DND-41 (cell line): ENCODE data around the gene TRERF1.

ENCODE experiments used
- ATAC-seq: fragments of 200-7000 bp; cut with Tn5 transposase; 3 replicates; pipeline ENCODE4 v1.9.1; 2021; ENCODE audit warnings: low read depth; ENCODE audit not compliant: insufficient read depth
- DNase-seq: peaks from one replicate; pipeline ENCODE4 v3.0.0-alpha.2; 2020
- H2AFZ ChIP-seq: 2 replicates; pipeline ENCODE4 v1.6.0; 2012; ENCODE audit warnings: low read depth, low read length
- H3K27ac ChIP-seq: 2 replicates; pipeline ENCODE4 v1.5.1; 2012; ENCODE audit warnings: low read length, inconsistent platforms
- H3K27me3 ChIP-seq: fragments of 200-600 bp; sonication (generic); 2 replicates; pipeline ENCODE4 v1.6.0; 2012; ENCODE audit warnings: low read length, mild to moderate bottlenecking, inconsistent platforms; ENCODE audit not compliant: insufficient read depth, poor library complexity
- H3K36me3 ChIP-seq: 2 replicates; pipeline ENCODE4 v1.5.1; 2012; ENCODE audit warnings: low read length, inconsistent platforms; ENCODE audit not compliant: insufficient read depth
- H3K4me1 ChIP-seq: 2 replicates; pipeline ENCODE4 v1.5.1; 2012; ENCODE audit warnings: mild to moderate bottlenecking, low read length; ENCODE audit not compliant: insufficient read depth
- H3K4me2 ChIP-seq: 2 replicates; pipeline ENCODE4 v1.6.0; 2012; ENCODE audit warnings: mild to moderate bottlenecking, moderate library complexity, low read length, inconsistent platforms; ENCODE audit not compliant: insufficient read depth
- H3K4me3 ChIP-seq, 2 experiments: fragments of 200-600 bp in 1 of 2; shearing (Covaris generic) in 1 of 2; 2 replicates each; pipeline ENCODE4 v1.5.1; 2012 to 2016; ENCODE audit warnings: inconsistent platforms in 2 of 2, low read length in 2 of 2, mild to moderate bottlenecking in 2 of 2, low read depth in 1 of 2, moderate library complexity in 1 of 2
- H3K79me2 ChIP-seq: 2 replicates; pipeline ENCODE4 v1.6.0; 2012; ENCODE audit warnings: low read length, inconsistent platforms; ENCODE audit not compliant: insufficient read depth
- H3K9ac ChIP-seq: 2 replicates; pipeline ENCODE4 v1.6.0; 2012; ENCODE audit warnings: low read depth, mild to moderate bottlenecking, inconsistent platforms, low read length, moderate library complexity
- H3K9me3 ChIP-seq: 2 replicates; pipeline ENCODE4 v1.5.1; 2012; ENCODE audit warnings: low read length, moderate library complexity, mild to moderate bottlenecking, inconsistent platforms; ENCODE audit not compliant: insufficient read depth, severe bottlenecking
- H4K20me1 ChIP-seq: 2 replicates; pipeline ENCODE4 v1.6.0; 2012; ENCODE audit warnings: low read length; ENCODE audit not compliant: insufficient read depth
- EZH2 ChIP-seq: IDR thresholded peaks from 3 replicates; pipeline ENCODE4 v1.6.1; 2012; ENCODE audit warnings: borderline replicate concordance, low read depth, mild to moderate bottlenecking, moderate library complexity, low read length, inconsistent platforms; ENCODE audit not compliant: severe bottlenecking
- TF ChIP-seq, protein P1 (sequence below): IDR thresholded peaks from 2 replicates; pipeline ENCODE4 v1.5.1; 2012; ENCODE audit warnings: borderline replicate concordance, low read length, moderate library complexity, mild to moderate bottlenecking; ENCODE audit not compliant: poor library complexity, severe bottlenecking; ENCODE audit errors: extremely low read depth

TRERF1 gene

DNA sequence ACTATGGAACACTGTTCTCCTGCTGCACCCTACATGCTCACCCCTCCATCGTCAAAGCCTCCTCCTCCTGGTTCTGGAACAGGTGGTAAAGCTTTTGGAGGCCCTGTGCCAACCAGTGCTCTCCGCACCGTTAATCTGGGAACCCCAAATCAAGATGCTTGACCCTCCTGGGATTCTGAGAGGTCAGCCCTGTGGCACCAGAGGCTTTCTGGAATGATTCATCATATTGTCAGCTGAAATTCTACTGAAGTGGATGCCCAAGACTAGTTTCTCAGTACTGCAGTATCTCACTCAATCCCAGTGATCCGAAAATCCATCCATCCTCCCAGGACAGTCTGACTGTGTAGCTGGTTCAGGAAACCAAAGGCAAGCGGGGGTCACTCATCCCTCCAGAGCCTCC is 92.7 kb downstream of the TRERF1 start:
- no peak overlapping the region for H3K27ac ChIP-seq
- H3K27me3 ChIP-seq = no peaks in the 10 kb centered on the region
- ATAC-seq (no peak), DNase-seq (no peak)
- H2AFZ ChIP-seq = no peak overlapping the region
- peaks cover 7% of the 10 kb centered on the region; the same call in 1 of the 2 replicates for H4K20me1 ChIP-seq
- H3K4me2 ChIP-seq = no peak overlapping the region
- no peaks in the 10 kb centered on the region for H3K9me3 ChIP-seq
- H3K4me3 ChIP-seq = no peak overlapping the region
- no peaks in the 10 kb centered on the region for H3K79me2 ChIP-seq
- no peaks in the 10 kb centered on the region for H3K4me1 ChIP-seq
- TF ChIP-seq EZH2 = no peak
- TF ChIP-seq, protein P1, sequence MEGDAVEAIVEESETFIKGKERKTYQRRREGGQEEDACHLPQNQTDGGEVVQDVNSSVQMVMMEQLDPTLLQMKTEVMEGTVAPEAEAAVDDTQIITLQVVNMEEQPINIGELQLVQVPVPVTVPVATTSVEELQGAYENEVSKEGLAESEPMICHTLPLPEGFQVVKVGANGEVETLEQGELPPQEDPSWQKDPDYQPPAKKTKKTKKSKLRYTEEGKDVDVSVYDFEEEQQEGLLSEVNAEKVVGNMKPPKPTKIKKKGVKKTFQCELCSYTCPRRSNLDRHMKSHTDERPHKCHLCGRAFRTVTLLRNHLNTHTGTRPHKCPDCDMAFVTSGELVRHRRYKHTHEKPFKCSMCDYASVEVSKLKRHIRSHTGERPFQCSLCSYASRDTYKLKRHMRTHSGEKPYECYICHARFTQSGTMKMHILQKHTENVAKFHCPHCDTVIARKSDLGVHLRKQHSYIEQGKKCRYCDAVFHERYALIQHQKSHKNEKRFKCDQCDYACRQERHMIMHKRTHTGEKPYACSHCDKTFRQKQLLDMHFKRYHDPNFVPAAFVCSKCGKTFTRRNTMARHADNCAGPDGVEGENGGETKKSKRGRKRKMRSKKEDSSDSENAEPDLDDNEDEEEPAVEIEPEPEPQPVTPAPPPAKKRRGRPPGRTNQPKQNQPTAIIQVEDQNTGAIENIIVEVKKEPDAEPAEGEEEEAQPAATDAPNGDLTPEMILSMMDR = no peak
- H3K36me3 ChIP-seq = peaks cover 10% of the 10 kb centered on the region; the same call in 1 of the 2 replicates
- no peak overlapping the region for H3K9ac ChIP-seq

DNA sequence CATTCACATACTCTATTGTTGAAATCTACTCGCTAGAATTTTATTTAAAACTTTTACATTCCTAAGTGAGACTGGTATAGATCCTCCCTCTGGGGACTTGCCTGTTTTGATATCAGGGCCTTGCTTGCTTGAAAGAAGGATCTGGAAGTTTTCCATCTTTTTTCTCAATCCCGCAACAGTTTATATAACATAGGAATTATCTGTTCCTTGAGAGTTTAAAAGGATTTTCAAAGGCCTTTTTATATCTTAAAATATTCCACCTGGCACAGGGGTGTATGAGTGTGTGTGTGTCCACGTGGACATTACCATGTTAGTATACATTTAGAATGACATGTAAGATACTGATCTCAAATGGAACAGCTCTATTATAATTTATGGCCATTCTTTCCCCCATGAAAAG is 96.3 kb downstream of the TRERF1 start:
- Histone ChIP-seq H3K27me3 (no peaks in the 10 kb centered on the region), H3K9ac (no peak overlapping the region), H3K36me3 (peaks cover 4% of the 10 kb centered on the region; the same call in 1 of the 2 replicates), H3K27ac (no peak overlapping the region), H2AFZ (no peak overlapping the region), H3K9me3 (no peaks in the 10 kb centered on the region), H3K4me1 (no peaks in the 10 kb centered on the region), H4K20me1 (no peaks in the 10 kb centered on the region), H3K4me2 (no peak overlapping the region), H3K4me3 (no peak overlapping the region), H3K79me2 (no peaks in the 10 kb centered on the region)
- no peak for ATAC-seq
- no peak for DNase-seq
- TF ChIP-seq, protein P1 = no peak
- TF ChIP-seq EZH2 = no peak

DNA sequence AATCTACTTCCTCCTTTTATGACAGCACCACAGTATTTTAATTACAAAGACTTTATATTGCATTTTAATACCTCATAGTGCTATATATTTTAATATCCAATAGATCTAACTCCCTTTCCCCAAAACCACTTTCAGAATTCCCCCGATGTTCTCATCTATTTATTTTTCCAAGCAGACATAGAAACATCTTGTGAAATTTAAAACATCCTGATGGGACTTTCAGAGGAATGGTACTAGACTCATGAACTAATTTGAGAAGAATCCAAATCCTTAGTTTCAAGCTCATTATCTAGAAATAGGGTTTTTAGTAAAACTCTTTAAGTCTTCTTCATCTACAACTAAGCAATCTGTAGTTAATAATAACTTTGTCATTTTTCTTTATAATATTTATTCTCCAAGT is 97.0 kb downstream of the TRERF1 start:
- Histone ChIP-seq H3K27me3 (no peaks in the 10 kb centered on the region), H3K4me3 (no peak overlapping the region), H3K79me2 (no peaks in the 10 kb centered on the region), H3K27ac (no peak overlapping the region), H2AFZ (no peak overlapping the region), H4K20me1 (no peaks in the 10 kb centered on the region), H3K9me3 (no peaks in the 10 kb centered on the region), H3K4me2 (no peak overlapping the region), H3K36me3 (peaks cover 4% of the 10 kb centered on the region; the same call in 1 of the 2 replicates), H3K9ac (no peak overlapping the region), H3K4me1 (no peaks in the 10 kb centered on the region)
- no peak for DNase-seq
- TF ChIP-seq EZH2 = no peak
- TF ChIP-seq, protein P1 = no peak
- no peak for ATAC-seq
